Esophagus squamous epithelium (tissue), 5 donors: Measurements from ENCODE around the gene GALNT14. TPM values are rescaled to one million over a fixed set of nuclear protein-coding genes. Genes with fewer than 3 reads are reported as not detected.

Experiments
- DNase-seq: peaks from one replicate; lab custom pipeline; 2025; lab: John Stamatoyannopoulos, UW
- H3K27ac ChIP-seq, 4 donors: fragments of 200-600 bp; sonication (generic); one replicate each; pipeline ENCODE4 v1.5.1; 2016 to 2019; ENCODE audit warnings: mild to moderate bottlenecking in 1 of 4
- H3K27me3 ChIP-seq, 4 donors: fragments of 200-600 bp; sonication (generic); 1 replicate in 3 of 4; 2 replicates in 1 of 4; pipeline versions ENCODE4 v1.5.1 to v1.6.0; 2017 to 2021; ENCODE audit warnings: antibody characterized with exemption in 1 of 4
- H3K36me3 ChIP-seq, 3 donors: fragments of 200-600 bp; sonication (generic); one replicate each; pipeline ENCODE4 v1.5.1; 2016 to 2019
- H3K4me1 ChIP-seq, 3 donors: fragments of 200-600 bp; sonication (generic); one replicate each; pipeline ENCODE4 v1.5.1; 2017 to 2019
- H3K4me3 ChIP-seq, 4 donors: fragments of 200-600 bp; sonication (generic); 1 replicate in 3 of 4; 2 replicates in 1 of 4; pipeline ENCODE4 v1.5.1; 2016 to 2019; ENCODE audit warnings: mild to moderate bottlenecking in 2 of 4, moderate library complexity in 1 of 4
- H3K9me3 ChIP-seq, 3 donors: fragments of 200-600 bp; sonication (generic); one replicate each; pipeline ENCODE4 v1.5.1; 2016 to 2019
- CTCF ChIP-seq, 6 experiments: fragments of 450-650 bp in 4 of 6; fragments of 200-600 bp in 2 of 6; sonication (generic) in 2 of 6; IDR thresholded peaks; one replicate each; pipeline ENCODE4 v1.5.1; 2016 to 2019; ENCODE audit warnings: antibody characterized with exemption in 6 of 6, mild to moderate bottlenecking in 4 of 6, moderate library complexity in 4 of 6
- POLR2A ChIP-seq, 4 donors: fragments of 450-650 bp; IDR thresholded peaks; one replicate each; pipeline ENCODE4 v1.6.1; 2017; ENCODE audit warnings: antibody characterized with exemption in 4 of 4, mild to moderate bottlenecking in 4 of 4, moderate library complexity in 3 of 4
- WGBS, 2 donors: methylation state at CpG; one replicate each; pipeline ENCODE4 v1.1.5; 2018; 5-methylcytosine and 5-hydroxymethylcytosine counted together
- intact Hi-C: fragments of 100-400 bp; cut with DNase I; formaldehyde crosslinking; loops from one replicate; pipeline ENCODE4 v1.15.0; 2022
- total RNA-seq, 4 donors: library from RNA; depleted of rRNA; stranded (reverse); fragments of >200 nt; gene quantifications; one replicate each; pipeline ENCODE4 v1.1.0, GENCODE V29; 2016
- donor health status: DM: yes; HTN: yes; CAD: no.

Gene GALNT14
- total RNA-seq, 4 donors from 2014 or later = 18.6 to 29.0 (median 21.3) TPM

GRCh38 chr2:31078011-31078410 lies 60.2 kb downstream of the GALNT14 start:
- Histone ChIP-seq H3K27me3 (no peaks in the 10 kb centered on the region), H3K4me1 (no peaks in the 10 kb centered on the region), H3K36me3 (no peaks in the 10 kb centered on the region), H3K4me3 (no peak overlapping the region), H3K9me3 (no peaks in the 10 kb centered on the region), H3K27ac (no peak overlapping the region)
- intact Hi-C loops = no loop called here
- DNase-seq = no peak
- 74 to 84% methylated on average over 4 of the region's 4 CpGs for WGBS, 2 donors
- TF ChIP-seq CTCF (IDR thresholded peaks at IDR 0.05) = no peak
- no peak for TF ChIP-seq POLR2A (IDR thresholded peaks at IDR 0.05)

- intact Hi-C loops = no loop called here
- DNase-seq = no peak
- H3K4me1 ChIP-seq = peaks cover 0 to under 1% (median 0%) of the 10 kb centered on the region in 3 donors
- no peak overlapping the region for H3K4me3 ChIP-seq
- H3K9me3 ChIP-seq = no peaks in the 10 kb centered on the region
- H3K27me3 ChIP-seq = no peaks in the 10 kb centered on the region
- WGBS, 2 donors = 68 to 69% methylated on average over 6 of the region's 6 CpGs
- H3K36me3 ChIP-seq = no peaks in the 10 kb centered on the region
- H3K27ac ChIP-seq = no peak overlapping the region
- TF ChIP-seq POLR2A (IDR thresholded peaks at IDR 0.05) (no peak), CTCF (IDR thresholded peaks at IDR 0.05) (no peak)
Observed at GRCh38 chr2:31075941-31076590, 62.2 kb downstream of the GALNT14 start.

- no peak for TF ChIP-seq CTCF (IDR thresholded peaks at IDR 0.05)
- TF ChIP-seq POLR2A (IDR thresholded peaks at IDR 0.05) = no peak
- no peaks in the 10 kb centered on the region for H3K36me3 ChIP-seq
- H3K4me1 ChIP-seq = peaks cover 0 to 6% (median 0%) of the 10 kb centered on the region in 3 donors
- H3K27me3 ChIP-seq = no peaks in the 10 kb centered on the region
- no peak overlapping the region for H3K4me3 ChIP-seq
- no peaks in the 10 kb centered on the region for H3K9me3 ChIP-seq
- no peak for DNase-seq
- no peak overlapping the region for H3K27ac ChIP-seq
- 53 to 61% methylated on average over 7 of the region's 7 CpGs for WGBS, 2 donors
- intact Hi-C loops = no loop called here
Observed at GRCh38 chr2:31075431-31075830, 62.8 kb downstream of the GALNT14 start.

GRCh38 chr2:31071741-31072140 lies 66.5 kb downstream of the GALNT14 start:
- no peak overlapping the region for H3K4me3 ChIP-seq
- H3K27me3 ChIP-seq = no peaks in the 10 kb centered on the region
- no peaks in the 10 kb centered on the region for H3K9me3 ChIP-seq
- H3K36me3 ChIP-seq = no peaks in the 10 kb centered on the region
- TF ChIP-seq CTCF (IDR thresholded peaks at IDR 0.05) = no peak
- TF ChIP-seq POLR2A (IDR thresholded peaks at IDR 0.05) = no peak
- no peak for DNase-seq
- no peak overlapping the region for H3K27ac ChIP-seq
- intact Hi-C loops = no loop called here
- peaks cover 0 to 10% (median 0%) of the 10 kb centered on the region in 3 donors for H3K4me1 ChIP-seq
- 76 to 80% methylated on average over 5 to 6 of the region's 6 CpGs for WGBS, 2 donors

GRCh38 chr2:31070339-31071125 lies 67.7 kb downstream of the GALNT14 start:
- intact Hi-C loops = no loop called here
- TF ChIP-seq CTCF (IDR thresholded peaks at IDR 0.05) (no peak), POLR2A (IDR thresholded peaks at IDR 0.05) (no peak)

More at GRCh38 chr2:31070339-31071125, 67.7 kb downstream of the GALNT14 start:
- no peak for DNase-seq
- Histone ChIP-seq H3K27me3 (no peaks in the 10 kb centered on the region), H3K27ac (no peak overlapping the region), H3K4me3 (no peak overlapping the region), H3K9me3 (no peaks in the 10 kb centered on the region), H3K4me1 (peaks cover 0 to 10% (median 0%) of the 10 kb centered on the region in 3 donors), H3K36me3 (no peaks in the 10 kb centered on the region)
- WGBS, 2 donors = 47 to 53% methylated on average over 6 to 8 of the region's 8 CpGs
